AG04450 (cell line): Measurements from ENCODE around the gene C17orf100. TPM values are rescaled to one million over a fixed set of nuclear protein-coding genes. Genes with fewer than 3 reads are reported as not detected.

ENCODE experiments used
- CTCF ChIA-PET: fragments of 300-600, 350-600 bp; formaldehyde crosslinking; extraction: SDS; loops from one replicate; lab custom pipeline; 2022; ENCODE audit warnings: antibody characterized with exemption, inconsistent platforms; lab: Charles Lee
- POLR2A ChIA-PET: fragments of 350-600 bp; formaldehyde crosslinking; extraction: SDS; loops from one replicate; lab custom pipeline; 2021; ENCODE audit warnings: antibody characterized with exemption, inconsistent platforms; lab: Yijun Ruan, JAX
- DNase-seq: peaks from one replicate; pipeline ENCODE4 v3.0.0-alpha.2; 2011; ENCODE audit warnings: low read depth, low spot score
- H3K27ac ChIP-seq: one replicate; pipeline ENCODE4 v1.5.1; 2012; ENCODE audit warnings: low read depth, low read length, control low read depth
- H3K27me3 ChIP-seq: one replicate; pipeline ENCODE4 v1.6.0; 2012; ENCODE audit warnings: low read length; ENCODE audit not compliant: control insufficient read depth, insufficient read depth
- H3K4me3 ChIP-seq: 2 replicates; pipeline ENCODE4 v1.5.1; 2011; ENCODE audit warnings: mild to moderate bottlenecking, low read depth, low read length, control low read depth
- H3K9me3 ChIP-seq: 2 replicates; pipeline ENCODE4 v1.5.1; 2012; ENCODE audit warnings: low read length; ENCODE audit not compliant: control insufficient read depth, insufficient read depth
- polyA plus RNA-seq: library from polyadenylated mRNA; depleted of rRNA; stranded (reverse); fragments of >200 nt; gene quantifications from 2 replicates; pipeline ENCODE4 v1.2.3, GENCODE V29; 2011
- TF ChIP-seq, protein P1 (sequence below): IDR thresholded peaks from 2 replicates; pipeline ENCODE4 v1.5.1; 2011; ENCODE audit warnings: low read depth, low read length, control low read depth, inconsistent platforms

Gene C17orf100
- polyA plus RNA-seq, 1 experiment: 1.8 TPM

DNA sequence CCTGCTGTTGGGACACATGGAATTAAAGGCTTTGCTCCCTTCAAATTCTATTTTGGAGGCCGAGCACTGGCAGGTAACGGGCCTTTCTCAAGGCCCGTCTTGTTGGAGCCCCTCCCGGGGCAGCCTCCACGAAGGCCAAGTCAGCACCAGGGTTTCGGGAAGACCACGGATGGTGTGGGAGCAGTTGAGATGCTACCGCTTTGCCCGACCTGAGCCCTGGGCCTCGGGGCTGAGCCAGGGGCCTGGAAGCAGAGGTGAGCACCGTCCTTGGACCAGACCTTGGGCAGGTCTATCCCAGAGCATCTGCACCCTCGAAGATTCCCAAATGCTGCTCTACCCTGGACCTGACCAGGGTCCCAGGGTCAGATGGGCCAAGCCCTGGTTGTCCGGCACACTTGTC is 23.0 kb downstream of the C17orf100 start:
- no peak overlapping the region for H3K27ac ChIP-seq
- TF ChIP-seq, protein P1, sequence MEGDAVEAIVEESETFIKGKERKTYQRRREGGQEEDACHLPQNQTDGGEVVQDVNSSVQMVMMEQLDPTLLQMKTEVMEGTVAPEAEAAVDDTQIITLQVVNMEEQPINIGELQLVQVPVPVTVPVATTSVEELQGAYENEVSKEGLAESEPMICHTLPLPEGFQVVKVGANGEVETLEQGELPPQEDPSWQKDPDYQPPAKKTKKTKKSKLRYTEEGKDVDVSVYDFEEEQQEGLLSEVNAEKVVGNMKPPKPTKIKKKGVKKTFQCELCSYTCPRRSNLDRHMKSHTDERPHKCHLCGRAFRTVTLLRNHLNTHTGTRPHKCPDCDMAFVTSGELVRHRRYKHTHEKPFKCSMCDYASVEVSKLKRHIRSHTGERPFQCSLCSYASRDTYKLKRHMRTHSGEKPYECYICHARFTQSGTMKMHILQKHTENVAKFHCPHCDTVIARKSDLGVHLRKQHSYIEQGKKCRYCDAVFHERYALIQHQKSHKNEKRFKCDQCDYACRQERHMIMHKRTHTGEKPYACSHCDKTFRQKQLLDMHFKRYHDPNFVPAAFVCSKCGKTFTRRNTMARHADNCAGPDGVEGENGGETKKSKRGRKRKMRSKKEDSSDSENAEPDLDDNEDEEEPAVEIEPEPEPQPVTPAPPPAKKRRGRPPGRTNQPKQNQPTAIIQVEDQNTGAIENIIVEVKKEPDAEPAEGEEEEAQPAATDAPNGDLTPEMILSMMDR: no peak
- CTCF ChIA-PET: no interaction called here
- DNase-seq: no peak
- H3K27me3 ChIP-seq: peaks cover 14% of the 10 kb centered on the region
- no peaks in the 10 kb centered on the region for H3K9me3 ChIP-seq
- POLR2A ChIA-PET: no interaction called here
- no peak overlapping the region for H3K4me3 ChIP-seq

DNA sequence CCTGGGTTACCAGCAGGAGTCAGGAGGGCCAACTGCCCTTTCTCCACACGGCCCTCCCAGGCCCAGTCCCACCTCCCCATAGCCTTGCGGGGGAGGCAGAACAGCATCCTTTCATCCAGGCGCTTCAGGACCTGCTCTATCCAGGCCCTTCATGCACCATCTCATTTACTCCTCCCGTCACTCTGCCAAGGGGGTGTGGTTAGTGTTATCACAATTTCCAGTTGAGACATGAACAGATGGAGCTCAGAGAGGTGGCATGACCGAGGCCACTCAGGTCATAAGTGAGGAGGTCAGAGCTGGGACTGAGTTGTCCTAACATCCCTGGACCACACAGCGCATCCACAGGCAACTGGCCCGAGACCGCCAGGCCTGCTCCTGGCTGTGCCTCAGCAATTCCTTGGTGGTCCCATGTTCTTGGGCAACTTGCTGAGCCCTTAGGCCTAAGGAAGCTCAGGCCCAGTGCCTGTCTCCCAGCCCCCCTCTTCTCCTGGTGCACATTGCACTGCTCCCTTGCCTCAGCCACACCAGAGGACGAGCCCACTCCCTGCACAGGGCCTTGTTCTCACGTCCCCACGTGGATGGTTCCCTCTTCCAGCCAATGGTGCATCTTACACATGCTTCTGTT is 23.8 kb downstream of the C17orf100 start:
- Histone ChIP-seq H3K4me3 (no peak overlapping the region), H3K9me3 (no peaks in the 10 kb centered on the region), H3K27me3 (peaks cover 11% of the 10 kb centered on the region), H3K27ac (no peak overlapping the region)
- ChIA-PET CTCF (no interaction called here), POLR2A (no interaction called here)
- TF ChIP-seq, protein P1: no peak
- no peak for DNase-seq

DNA sequence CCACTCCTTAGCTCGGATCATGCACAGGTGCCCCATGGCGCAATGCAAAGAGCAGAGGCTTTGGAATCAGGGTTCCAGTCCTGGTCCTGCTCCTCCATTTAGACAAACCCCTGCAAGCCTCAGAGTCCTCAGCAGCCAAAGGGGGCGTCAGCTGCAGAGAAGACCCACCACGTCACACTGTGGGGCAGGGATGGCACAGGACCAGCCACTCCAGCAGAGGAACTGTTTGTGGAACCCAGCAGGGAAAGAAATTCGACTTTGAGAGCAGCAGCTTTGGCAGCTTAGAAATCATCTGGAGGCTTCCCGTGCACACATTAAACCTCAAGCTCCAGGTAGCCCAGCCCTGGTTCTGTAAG is 25.2 kb downstream of the C17orf100 start:
- H3K4me3 ChIP-seq: no peak overlapping the region
- POLR2A ChIA-PET: interaction anchor here (0.5 kb wide), 1 partner anchor 291 kb away, joined by 6 read pairs; no protein-coding TSS in a partner anchor
- TF ChIP-seq, protein P1: no peak
- CTCF ChIA-PET: interaction anchor here (1.2 kb wide), 1 partner anchor 11 kb away, joined by 3 read pairs; no protein-coding TSS in a partner anchor
- H3K27me3 ChIP-seq: peaks cover 8% of the 10 kb centered on the region
- DNase-seq: no peak
- no peak overlapping the region for H3K27ac ChIP-seq
- no peaks in the 10 kb centered on the region for H3K9me3 ChIP-seq

DNA sequence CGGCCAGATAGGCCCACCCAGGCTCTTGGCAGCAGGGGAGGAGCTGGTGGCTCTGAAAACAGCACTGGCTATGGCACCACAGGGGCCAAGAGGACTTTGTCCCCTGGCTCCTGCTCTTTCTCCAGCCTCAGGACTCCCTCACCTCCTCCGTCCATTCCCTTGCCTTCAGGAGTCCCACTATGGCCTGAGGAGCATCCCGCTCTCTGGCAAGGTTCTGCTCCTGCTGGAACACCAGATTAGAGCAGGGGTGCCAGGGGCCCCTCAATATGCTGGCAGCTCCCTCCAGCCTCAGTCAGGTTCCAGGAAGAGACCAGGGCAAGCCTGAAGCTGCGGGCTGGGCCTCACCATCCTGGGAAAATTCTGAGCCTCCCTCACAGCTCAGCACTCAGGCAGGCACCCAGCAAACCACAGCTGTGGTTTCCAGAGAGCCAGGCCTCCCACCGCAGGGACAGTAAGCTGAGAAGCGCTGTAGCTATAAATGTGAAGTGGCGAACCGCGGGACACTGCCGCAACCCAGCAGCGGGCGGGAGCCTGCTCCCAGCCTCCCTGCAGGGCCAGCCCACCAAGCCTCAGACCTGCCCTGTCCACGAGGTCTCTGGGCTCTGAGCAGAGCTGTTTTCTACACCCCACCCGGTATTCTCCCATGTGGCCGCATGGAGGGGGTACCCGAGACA is 25.7 kb downstream of the C17orf100 start:
- Histone ChIP-seq H3K4me3 (no peak overlapping the region), H3K9me3 (no peaks in the 10 kb centered on the region), H3K27ac (no peak overlapping the region), H3K27me3 (peaks cover 9% of the 10 kb centered on the region)
- POLR2A ChIA-PET: interaction anchor here (0.5 kb wide), 1 partner anchor 291 kb away, joined by 6 read pairs; no protein-coding TSS in a partner anchor
- TF ChIP-seq, protein P1: no peak
- no peak for DNase-seq
- CTCF ChIA-PET: interaction anchor here (1.2 kb wide), 1 partner anchor 11 kb away, joined by 3 read pairs; no protein-coding TSS in a partner anchor

DNA sequence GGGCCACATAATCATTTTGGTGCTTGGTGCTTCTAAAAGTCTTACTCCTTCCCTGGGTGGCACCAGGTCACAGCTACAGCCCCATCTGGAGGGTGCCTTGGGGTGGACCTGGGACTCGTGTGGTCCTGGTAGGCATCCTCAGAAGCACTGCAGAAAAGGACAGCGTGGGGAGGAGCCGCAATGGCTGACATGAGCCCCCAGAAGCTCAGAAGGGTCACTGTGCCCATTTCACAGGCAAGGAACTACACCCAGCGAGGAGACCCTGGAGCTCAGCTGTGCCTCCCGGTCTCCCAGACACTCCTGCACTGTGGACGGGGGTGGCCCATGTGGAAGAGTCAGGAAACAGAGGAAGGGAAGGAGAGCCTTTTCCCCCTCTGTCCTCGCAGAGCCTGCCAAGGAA is 26.4 kb downstream of the C17orf100 start:
- no peaks in the 10 kb centered on the region for H3K9me3 ChIP-seq
- ChIA-PET CTCF (interaction anchor here (1.2 kb wide), 1 partner anchor 12 kb away, joined by 3 read pairs; no protein-coding TSS in a partner anchor), POLR2A (no interaction called here)
- TF ChIP-seq, protein P1: no peak
- no peak overlapping the region for H3K27ac ChIP-seq
- H3K27me3 ChIP-seq: peaks cover 12% of the 10 kb centered on the region
- DNase-seq: no peak
- H3K4me3 ChIP-seq: no peak overlapping the region
